Hypothalamus (tissue), 51 donors: ENCODE data around the gene C4orf36.
A peak's percentile ranks its signal among the peaks of the same experiment; 100 is the strongest.
"Not testable (repeated sequence)": the region's sequence is repeated elsewhere in the genome, so short reads cannot be mapped to it uniquely, and the experiment has no call there.

Source experiments
- DNase-seq, 51 donors: peaks; one replicate each; lab custom pipeline; 2025; lab: John Stamatoyannopoulos, UW

Gene C4orf36

GRCh38 chr4:86917212-86918039 is 25.2 kb upstream of the C4orf36 start:
- DNase-seq: no peak

GRCh38 chr4:86916392-86916791 is 24.2 kb upstream of the C4orf36 start:
- DNase-seq: no peak

- no peak for DNase-seq
Measured at GRCh38 chr4:86910820-86911684, 18.8 kb upstream of the C4orf36 start.

- no peak for DNase-seq
Measured at GRCh38 chr4:86910369-86910768, 18.1 kb upstream of the C4orf36 start.

- no peak for DNase-seq
Measured at GRCh38 chr4:86909546-86910295, 17.5 kb upstream of the C4orf36 start.

- DNase-seq: no peak
Measured at GRCh38 chr4:86908251-86908657, 16.0 kb upstream of the C4orf36 start.

- DNase-seq: no peak
Measured at GRCh38 chr4:86901864-86902263, 9.6 kb upstream of the C4orf36 start.

- no peak for DNase-seq
Measured at GRCh38 chr4:86898562-86898961, 6.3 kb upstream of the C4orf36 start.

GRCh38 chr4:86896596-86896995 is 4.4 kb upstream of the C4orf36 start:
- DNase-seq: no peak

- DNase-seq: peak in 3 of 51 donors; percentile 7 to 70 (median 45)
Measured at GRCh38 chr4:86895692-86896488, 3.7 kb upstream of the C4orf36 start.

- no peak for DNase-seq
Measured at GRCh38 chr4:86894455-86894854, 2.2 kb upstream of the C4orf36 start.

GRCh38 chr4:86893136-86893535 is 914 bp upstream of the C4orf36 start:
- DNase-seq: no peak

GRCh38 chr4:86892636-86892960 is 376 bp upstream of the C4orf36 start:
- peak in 4 of 51 donors; percentile 30 to 73 (median 58) for DNase-seq

- DNase-seq: no peak
Measured at GRCh38 chr4:86890790-86891189, 1.4 kb downstream of the C4orf36 start.

- no peak for DNase-seq
Measured at GRCh38 chr4:86879641-86880040, 12.6 kb downstream of the C4orf36 start.

GRCh38 chr4:86878640-86879039 is 13.6 kb downstream of the C4orf36 start:
- no peak for DNase-seq

- no peak for DNase-seq
Measured at GRCh38 chr4:86876894-86877685, 15.1 kb downstream of the C4orf36 start.

GRCh38 chr4:86875436-86875835 is 16.8 kb downstream of the C4orf36 start:
- DNase-seq: not testable (repeated sequence)

- DNase-seq: no peak
Measured at GRCh38 chr4:86872135-86872534, 20.1 kb downstream of the C4orf36 start.
